ENCODE results near the gene ZNF439. TPM values are rescaled to one million over a fixed set of nuclear protein-coding genes. Genes with fewer than 3 reads are reported as not detected.
"Not testable (repeated sequence)": the region's sequence is repeated elsewhere in the genome, so short reads cannot be mapped to it uniquely, and the experiment has no call there.

ZNF439 gene
- total and polyA plus RNA-seq, 9 donors, result 6.6 to 14.6 (median 10.9) TPM

GRCh38 chr19:11813703-11814028 is 34.9 kb upstream of the ZNF439 start:
- no peaks in the 10 kb centered on the region for H3K27me3 ChIP-seq
- intact Hi-C loops (cut with DNase I), result loop anchor here in 1 of 4 donors (5.0 kb wide), 1 partner anchor 344 kb away; the partner anchor contains the start of gene ZNF625
- WGBS, 3 donors, result 0 to 2% (median 1%) methylated on average over 6 of the region's 6 CpGs
- H3K27ac ChIP-seq, result peak overlapping the region in 1 of 2 donors; percentile 70
- H3K9me3 ChIP-seq, result no peaks in the 10 kb centered on the region
- TF ChIP-seq CTCF (IDR thresholded peaks at IDR 0.05) (no peak), POLR2A (IDR thresholded peaks at IDR 0.05) (no peak), EP300 (IDR thresholded peaks at IDR 0.05) (no peak)
- peak overlapping the region; percentile 62 for H3K4me3 ChIP-seq
- H3K36me3 ChIP-seq, result no peaks in the 10 kb centered on the region
- H3K4me1 ChIP-seq (ENCODE audit: insufficient read depth), result no peaks in the 10 kb centered on the region
- DNase-seq, result peak in 1 of 5 donors; percentile 15

GRCh38 chr19:11814029-11814699 is 34.4 kb upstream of the ZNF439 start, which contains the start of gene ZNF440:
TSS of gene ZNF440 (plus strand) at chr19:11814273. CDS start at chr19:11814448, 175 bp downstream.
- peak within 1 kb of the TSS; percentile 62 for H3K4me3 ChIP-seq
- intact Hi-C loops (cut with DNase I), result loop anchor here in 1 of 4 donors (5.0 kb wide), 1 partner anchor 343 kb away; the partner anchor contains the start of gene ZNF625

GRCh38 chr19:11814700-11815035 is 33.9 kb upstream of the ZNF439 start:
- H3K27me3 ChIP-seq, result no peaks in the 10 kb centered on the region
- H3K4me3 ChIP-seq, result peak overlapping the region; percentile 62
- no peaks in the 10 kb centered on the region for H3K36me3 ChIP-seq
- H3K4me1 ChIP-seq (ENCODE audit: insufficient read depth), result no peaks in the 10 kb centered on the region
- peak overlapping the region in 1 of 2 donors; percentile 70 for H3K27ac ChIP-seq
- WGBS, 3 donors, result 8 to 15% (median 9%) methylated on average over 13 of the region's 13 CpGs
- DNase-seq, result no peak
- H3K9me3 ChIP-seq, result no peaks in the 10 kb centered on the region
- intact Hi-C loops (cut with DNase I), result loop anchor here in 1 of 4 donors (5.0 kb wide), 1 partner anchor 343 kb away; the partner anchor contains the start of gene ZNF625
- TF ChIP-seq CTCF (IDR thresholded peaks at IDR 0.05) (no peak), POLR2A (IDR thresholded peaks at IDR 0.05) (no peak), EP300 (IDR thresholded peaks at IDR 0.05) (no peak)

More at GRCh38 chr19:11814029-11814699, 34.4 kb upstream of the ZNF439 start, which contains the start of gene ZNF440:
- peak; percentile 93 to 97 (median 95) for DNase-seq
- Histone ChIP-seq H3K36me3 (no peaks in the 10 kb centered on the region), H3K27ac (peak within 1 kb of the TSS; percentile 5 to 70), H3K4me1 (ENCODE audit: insufficient read depth) (no peaks in the 10 kb centered on the region), H3K9me3 (no peaks in the 10 kb centered on the region), H3K27me3 (no peaks in the 10 kb centered on the region)
- WGBS, 3 donors, result 0 to 1% (median 0%) methylated on average over 47 to 55 of the region's 55 CpGs
- TF ChIP-seq POLR2A (IDR thresholded peaks at IDR 0.05) (peak; percentile 67), EP300 (IDR thresholded peaks at IDR 0.05) (no peak)

GRCh38 chr19:11821474-11822109 is 26.9 kb upstream of the ZNF439 start:
- H3K4me1 ChIP-seq (ENCODE audit: insufficient read depth), result no peaks in the 10 kb centered on the region
- no peaks in the 10 kb centered on the region for H3K9me3 ChIP-seq
- no peak for DNase-seq
- 63 to 94% (median 93%) methylated on average over 5 of the region's 5 CpGs for WGBS, 3 donors
- H3K4me3 ChIP-seq, result no peak overlapping the region
- no peaks in the 10 kb centered on the region for H3K27me3 ChIP-seq
- H3K36me3 ChIP-seq, result no peaks in the 10 kb centered on the region
- TF ChIP-seq CTCF (IDR thresholded peaks at IDR 0.05) (no peak), POLR2A (IDR thresholded peaks at IDR 0.05) (no peak), EP300 (IDR thresholded peaks at IDR 0.05) (no peak)
- no peak overlapping the region for H3K27ac ChIP-seq
- intact Hi-C loops (cut with DNase I), result no loop called here

- intact Hi-C loops (cut with DNase I), result not testable (repeated sequence)
- H3K9me3 ChIP-seq, result peaks cover 4 to 18% of the 10 kb centered on the region in 2 donors
- 92 to 96% (median 92%) methylated on average over 7 of the region's 7 CpGs for WGBS, 3 donors
These were observed 19.3 kb upstream of the ZNF439 start for GRCh38 chr19:11828957-11829876.

More at GRCh38 chr19:11828957-11829876, 19.3 kb upstream of the ZNF439 start:
- H3K27ac ChIP-seq; H3K36me3 ChIP-seq; H3K4me1 ChIP-seq (ENCODE audit: insufficient read depth); H3K27me3 ChIP-seq; DNase-seq; H3K4me3 ChIP-seq: not testable (repeated sequence)
